ENCODE results near the gene ESPL1.

The ESPL1 gene

GRCh38 chr12:53229454-53229853, 38.6 kb upstream of the ESPL1 start:
- no peaks in the 10 kb centered on the region for H3K9me3 ChIP-seq (ENCODE audit: insufficient read depth, low read length)
- H3K79me2 ChIP-seq (ENCODE audit: insufficient read depth, low read length) = no peaks in the 10 kb centered on the region
- no peak for TF ChIP-seq CTCF (IDR thresholded peaks at IDR 0.05; ENCODE audit: insufficient read depth, low read length, poor library complexity, severe bottlenecking)
- TF ChIP-seq EZH2phosphoT487 (conservative IDR thresholded peaks at IDR 0.05; ENCODE audit: low read length) = no peak
- H3F3A ChIP-seq (ENCODE audit: insufficient read depth) = no peaks in the 10 kb centered on the region
- no peaks in the 10 kb centered on the region; the same call in 1 of the 2 replicates for H3K27me3 ChIP-seq (ENCODE audit: low read length)
- H4K20me1 ChIP-seq (ENCODE audit: low read depth, low read length) = no peaks in the 10 kb centered on the region
- no peak overlapping the region for H3K4me2 ChIP-seq (ENCODE audit: low read depth, low read length, poor library complexity, severe bottlenecking)
- no peak overlapping the region for H3K9ac ChIP-seq (ENCODE audit: low read length)
- no peak overlapping the region for H2AFZ ChIP-seq (ENCODE audit: low read depth, low read length, severe bottlenecking)
- H3K36me3 ChIP-seq (ENCODE audit: low read length) = no peaks in the 10 kb centered on the region
- no peak overlapping the region for H3K4me3 ChIP-seq (ENCODE audit: insufficient read depth, low read length, poor library complexity, severe bottlenecking)
- no peak overlapping the region for H3K27ac ChIP-seq (ENCODE audit: low read depth, low read length)
- no peaks in the 10 kb centered on the region for H3K9me2 ChIP-seq (replicated peaks; ENCODE audit: insufficient read depth, low read length)

- H3K4me3 ChIP-seq (ENCODE audit: insufficient read depth, low read length, poor library complexity, severe bottlenecking) = no peak overlapping the region
- no peaks in the 10 kb centered on the region for H4K20me1 ChIP-seq (ENCODE audit: low read depth, low read length)
- no peak overlapping the region for H3K9ac ChIP-seq (ENCODE audit: low read length)
- H3K27me3 ChIP-seq (ENCODE audit: low read length) = no peaks in the 10 kb centered on the region; the same call in 1 of the 2 replicates
- no peaks in the 10 kb centered on the region for H3K9me2 ChIP-seq (replicated peaks; ENCODE audit: insufficient read depth, low read length)
- H2AFZ ChIP-seq (ENCODE audit: low read depth, low read length, severe bottlenecking) = no peak overlapping the region
- H3F3A ChIP-seq (ENCODE audit: insufficient read depth) = no peaks in the 10 kb centered on the region
- H3K79me2 ChIP-seq (ENCODE audit: insufficient read depth, low read length) = no peaks in the 10 kb centered on the region
- H3K4me2 ChIP-seq (ENCODE audit: low read depth, low read length, poor library complexity, severe bottlenecking) = no peak overlapping the region
- no peaks in the 10 kb centered on the region for H3K36me3 ChIP-seq (ENCODE audit: low read length)
- H3K9me3 ChIP-seq (ENCODE audit: insufficient read depth, low read length) = no peaks in the 10 kb centered on the region
- no peak overlapping the region for H3K27ac ChIP-seq (ENCODE audit: low read depth, low read length)
- TF ChIP-seq EZH2phosphoT487 (conservative IDR thresholded peaks at IDR 0.05; ENCODE audit: low read length) (no peak), CTCF (IDR thresholded peaks at IDR 0.05; ENCODE audit: insufficient read depth, low read length, poor library complexity, severe bottlenecking) (no peak)
Observed at GRCh38 chr12:53230108-53230845, 37.8 kb upstream of the ESPL1 start.

- H3K9me2 ChIP-seq (replicated peaks; ENCODE audit: insufficient read depth, low read length) = no peaks in the 10 kb centered on the region
- TF ChIP-seq CTCF (IDR thresholded peaks at IDR 0.05; ENCODE audit: insufficient read depth, low read length, poor library complexity, severe bottlenecking) (no peak), EZH2phosphoT487 (conservative IDR thresholded peaks at IDR 0.05; ENCODE audit: low read length) (no peak)
- no peaks in the 10 kb centered on the region; the same call in 1 of the 2 replicates for H3K27me3 ChIP-seq (ENCODE audit: low read length)
- H3K79me2 ChIP-seq (ENCODE audit: insufficient read depth, low read length) = no peaks in the 10 kb centered on the region
- H3K9ac ChIP-seq (ENCODE audit: low read length) = no peak overlapping the region
- H2AFZ ChIP-seq (ENCODE audit: low read depth, low read length, severe bottlenecking) = no peak overlapping the region
- no peaks in the 10 kb centered on the region for H3F3A ChIP-seq (ENCODE audit: insufficient read depth)
- no peaks in the 10 kb centered on the region for H3K36me3 ChIP-seq (ENCODE audit: low read length)
- peak overlapping the region; percentile 34 for H3K4me2 ChIP-seq (ENCODE audit: low read depth, low read length, poor library complexity, severe bottlenecking)
- H3K4me3 ChIP-seq (ENCODE audit: insufficient read depth, low read length, poor library complexity, severe bottlenecking) = peak overlapping the region; percentile 26
- H3K9me3 ChIP-seq (ENCODE audit: insufficient read depth, low read length) = no peaks in the 10 kb centered on the region
- H3K27ac ChIP-seq (ENCODE audit: low read depth, low read length) = no peak overlapping the region
- H4K20me1 ChIP-seq (ENCODE audit: low read depth, low read length) = no peaks in the 10 kb centered on the region
Observed at GRCh38 chr12:53231671-53231920, 36.5 kb upstream of the ESPL1 start.
